GM23248 (cell line): ENCODE measurements around the gene RNF26. TPM values are rescaled to one million over a fixed set of nuclear protein-coding genes. Genes with fewer than 3 reads are reported as not detected.

ENCODE experiments used
- DNase-seq: peaks from one replicate; pipeline ENCODE4 v3.0.0-alpha.2; 2015
- H2AFZ ChIP-seq: fragments of 200-600 bp; sonication (generic); 2 replicates; pipeline ENCODE4 v1.6.1; 2016; ENCODE audit warnings: antibody characterized with exemption
- H3F3A ChIP-seq: fragments of 200-600 bp; sonication (generic); 2 replicates; pipeline ENCODE4 v1.6.1; 2016; ENCODE audit warnings: mild to moderate bottlenecking, antibody characterized with exemption, mixed run types; ENCODE audit not compliant: insufficient read depth
- H3K27ac ChIP-seq: fragments of 200-600 bp; sonication (generic); 2 replicates; pipeline ENCODE4 v1.5.1; 2016; ENCODE audit warnings: mild to moderate bottlenecking
- H3K27me3 ChIP-seq: fragments of 200-600 bp; sonication (generic); replicated peaks from 2 replicates; pipeline ENCODE4 v1.6.1; 2016; ENCODE audit warnings: mild to moderate bottlenecking; ENCODE audit not compliant: insufficient read depth
- H3K36me3 ChIP-seq: fragments of 200-600 bp; sonication (generic); 2 replicates; pipeline ENCODE4 v1.6.1; 2016; ENCODE audit warnings: low read depth, mild to moderate bottlenecking
- H3K4me1 ChIP-seq: fragments of 200-600 bp; sonication (generic); 2 replicates; pipeline ENCODE4 v1.6.1; 2016; ENCODE audit warnings: mild to moderate bottlenecking; ENCODE audit not compliant: insufficient read depth
- H3K4me2 ChIP-seq: fragments of 200-600 bp; sonication (generic); one replicate; pipeline ENCODE4 v1.6.1; 2016; ENCODE audit warnings: mild to moderate bottlenecking; ENCODE audit not compliant: unreplicated experiment
- H3K4me3 ChIP-seq: fragments of 200-600 bp; sonication (generic); 2 replicates; pipeline ENCODE4 v1.5.1; 2016; ENCODE audit warnings: mild to moderate bottlenecking
- H3K79me2 ChIP-seq: fragments of 200-600 bp; sonication (generic); 2 replicates; pipeline ENCODE4 v1.6.1; 2016; ENCODE audit warnings: mild to moderate bottlenecking; ENCODE audit not compliant: insufficient read depth
- H3K9ac ChIP-seq: fragments of 200-600 bp; sonication (generic); 2 replicates; pipeline ENCODE4 v1.6.1; 2016; ENCODE audit warnings: mild to moderate bottlenecking
- H3K9me2 ChIP-seq: fragments of 200-600 bp; sonication (generic); 2 replicates; pipeline ENCODE4 v1.6.1; 2016; ENCODE audit warnings: mixed run types, mild to moderate bottlenecking, moderate library complexity; ENCODE audit not compliant: insufficient read depth
- H3K9me3 ChIP-seq: fragments of 200-600 bp; sonication (generic); one replicate; pipeline ENCODE4 v1.6.1; 2017; ENCODE audit warnings: low read depth
- H4K20me1 ChIP-seq: fragments of 200-600 bp; sonication (generic); 2 replicates; pipeline ENCODE4 v1.6.0; 2016; ENCODE audit not compliant: insufficient read depth
- EZH2 ChIP-seq: fragments of 200-600 bp; sonication (generic); IDR thresholded peaks from 2 replicates; pipeline ENCODE4 v1.6.1; 2018; ENCODE audit warnings: antibody characterized with exemption, mild to moderate bottlenecking; ENCODE audit not compliant: insufficient read depth, poor library complexity, severe bottlenecking
- EZH2phosphoT487 ChIP-seq: fragments of 200-600 bp; sonication (generic); IDR thresholded peaks from 2 replicates; pipeline ENCODE4 v1.6.1; 2018; ENCODE audit warnings: antibody characterized with exemption, moderate library complexity, mild to moderate bottlenecking, low read depth; ENCODE audit not compliant: insufficient read depth
- WGBS, 2 experiments: methylation state at CpG; one replicate each; pipeline ENCODE4 v1.1.6; 2015 to 2017; ENCODE audit warnings: low lambda C conversion rate in 2 of 2, low coverage in 1 of 2; ENCODE audit errors: missing lambda C conversion rate in 2 of 2; 5-methylcytosine and 5-hydroxymethylcytosine counted together
- in situ Hi-C: fragments of 300-500 bp; cut with MboI; formaldehyde crosslinking; loops from 2 replicates; pipeline ENCODE4 v1.15.0; 2020
- polyA plus RNA-seq: library from polyadenylated mRNA; unstranded; fragments of >200 nt; fragmentation: Nextera tagmentation; extraction: Ambion mirVana; gene quantifications from 2 replicates; pipeline ENCODE4 v1.2.1, GENCODE V29; 2016
- total RNA-seq: library from RNA; depleted of rRNA; stranded (reverse); fragments of >200 nt; shearing (Covaris generic); gene quantifications from 2 replicates; pipeline ENCODE4 v1.2.3, GENCODE V29; 2014

RNF26 gene
- total and polyA plus RNA-seq, 2 experiments from 2014 or later: 8.0 to 49.5 TPM

- TF ChIP-seq EZH2: no peak
- TF ChIP-seq EZH2phosphoT487: no peak
- in situ Hi-C loops: no loop called here
- no peaks in the 10 kb centered on the region for H4K20me1 ChIP-seq
- 0 out of 2 replicates have a peak, but pooled peaks cover 17% of the 10 kb centered on the region for H3F3A ChIP-seq
- WGBS, 2 experiments: 20 to 75% methylated on average over 1 of the region's 1 CpG
- H3K27ac ChIP-seq: no peak overlapping the region
- H3K27me3 ChIP-seq: no peaks in the 10 kb centered on the region
- no peak overlapping the region for H3K4me2 ChIP-seq
- H2AFZ ChIP-seq: no peak overlapping the region
- DNase-seq: no peak
- H3K79me2 ChIP-seq: no peaks in the 10 kb centered on the region
- no peak overlapping the region for H3K9ac ChIP-seq
- no peaks in the 10 kb centered on the region for H3K9me2 ChIP-seq
- H3K4me1 ChIP-seq: peaks cover 8% of the 10 kb centered on the region; the same call in 1 of the 2 replicates
- H3K36me3 ChIP-seq: peaks cover 19% of the 10 kb centered on the region
- H3K9me3 ChIP-seq: no peaks in the 10 kb centered on the region
- H3K4me3 ChIP-seq: no peak overlapping the region
Measured at GRCh38 chr11:119307219-119307618, 27.1 kb upstream of the RNF26 start.

DNA sequence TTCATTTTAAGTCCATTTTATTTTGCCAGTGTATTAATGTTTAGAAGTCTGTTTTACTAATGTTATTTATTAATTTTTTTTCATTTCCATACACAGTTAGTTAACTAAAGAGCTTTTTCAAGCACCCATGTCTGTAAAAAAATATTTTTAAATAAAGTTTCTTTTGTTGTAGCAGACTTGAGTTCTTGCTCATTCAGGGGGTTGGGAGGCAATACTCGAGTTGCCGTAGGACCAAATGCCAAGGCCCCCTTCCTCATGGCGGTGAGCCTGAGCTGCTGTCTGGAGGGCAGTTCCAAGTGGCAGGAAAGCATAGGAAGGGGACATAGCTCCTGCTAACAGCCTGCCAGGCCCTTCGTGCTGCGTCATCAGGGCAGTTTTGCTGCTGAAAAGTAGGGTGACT lies 26.4 kb upstream of the RNF26 start:
- no peaks in the 10 kb centered on the region for H3K9me3 ChIP-seq
- in situ Hi-C loops: no loop called here
- peaks cover 12% of the 10 kb centered on the region; the same call in 1 of the 2 replicates for H3K36me3 ChIP-seq
- no peaks in the 10 kb centered on the region for H3K27me3 ChIP-seq
- no peak overlapping the region for H3K4me3 ChIP-seq
- 0 out of 2 replicates have a peak, but pooled peaks cover 17% of the 10 kb centered on the region for H3F3A ChIP-seq
- H3K27ac ChIP-seq: no peak overlapping the region
- no peak overlapping the region for H3K4me2 ChIP-seq
- H3K9me2 ChIP-seq: no peaks in the 10 kb centered on the region
- peaks cover 8% of the 10 kb centered on the region; the same call in 1 of the 2 replicates for H3K4me1 ChIP-seq
- WGBS, 2 experiments: 82 to 86% methylated on average over 5 of the region's 5 CpGs
- TF ChIP-seq EZH2phosphoT487 (no peak), EZH2 (no peak)
- no peak overlapping the region for H3K9ac ChIP-seq
- no peaks in the 10 kb centered on the region for H3K79me2 ChIP-seq
- no peaks in the 10 kb centered on the region for H4K20me1 ChIP-seq
- DNase-seq: no peak
- H2AFZ ChIP-seq: no peak overlapping the region

GRCh38 chr11:119309411-119309810 lies 24.9 kb upstream of the RNF26 start:
- TF ChIP-seq EZH2: no peak
- TF ChIP-seq EZH2phosphoT487: no peak
- Histone ChIP-seq H3K36me3 (no peaks in the 10 kb centered on the region), H3K79me2 (no peaks in the 10 kb centered on the region), H3K4me3 (no peak overlapping the region), H3K9me2 (no peaks in the 10 kb centered on the region), H3K4me1 (peaks cover 8% of the 10 kb centered on the region; the same call in 1 of the 2 replicates), H3F3A (0 out of 2 replicates have a peak, but pooled peaks cover 17% of the 10 kb centered on the region), H2AFZ (no peak overlapping the region), H3K27me3 (no peaks in the 10 kb centered on the region), H3K27ac (no peak overlapping the region), H3K4me2 (no peak overlapping the region), H4K20me1 (no peaks in the 10 kb centered on the region), H3K9ac (no peak overlapping the region), H3K9me3 (no peaks in the 10 kb centered on the region)
- DNase-seq: no peak
- in situ Hi-C loops: no loop called here
- WGBS, 2 experiments: 87% methylated on average over 11 of the region's 11 CpGs

DNA sequence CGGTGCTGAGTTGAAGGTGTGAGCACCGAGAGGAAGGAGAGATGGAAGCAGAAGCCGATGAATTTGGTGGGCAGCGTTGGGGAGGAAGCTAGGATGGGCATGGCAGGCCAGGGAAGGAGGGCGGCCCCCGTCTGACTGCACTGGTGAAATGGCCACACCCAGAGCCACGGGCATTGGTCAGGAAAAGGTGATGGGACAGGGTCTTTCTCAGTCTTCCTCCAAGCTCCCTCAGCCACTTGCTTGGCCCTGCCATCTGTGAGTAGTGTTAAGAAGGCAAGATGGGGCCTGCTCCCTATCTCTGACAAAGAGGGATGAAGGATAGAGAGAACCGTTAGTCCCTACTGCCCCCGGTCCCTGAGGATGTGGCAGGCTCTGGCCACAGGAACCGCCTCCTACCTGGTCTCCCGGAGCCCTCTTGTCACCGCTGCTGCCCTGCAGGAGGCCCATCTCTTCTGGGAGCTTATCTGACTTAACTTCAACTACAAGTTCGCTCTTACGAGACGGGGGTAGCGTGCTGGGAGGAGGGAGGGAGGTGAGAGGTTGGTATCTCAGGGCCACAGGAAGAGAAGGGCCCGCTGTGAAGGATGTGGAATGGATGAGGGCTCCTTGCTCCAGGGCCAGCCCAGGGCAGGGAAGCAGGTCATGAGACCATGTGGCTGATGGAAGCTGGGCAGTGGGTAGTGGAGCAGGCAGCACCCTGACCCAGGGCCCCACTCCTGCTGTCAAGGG lies 24.2 kb upstream of the RNF26 start:
- no peak for DNase-seq
- in situ Hi-C loops: no loop called here
- Histone ChIP-seq H3K4me2 (no peak overlapping the region), H3F3A (0 out of 2 replicates have a peak, but pooled peaks cover 17% of the 10 kb centered on the region), H3K36me3 (no peaks in the 10 kb centered on the region), H3K79me2 (no peaks in the 10 kb centered on the region), H3K4me3 (no peak overlapping the region), H3K9ac (no peak overlapping the region), H3K27ac (no peak overlapping the region), H2AFZ (no peak overlapping the region), H3K4me1 (peaks cover 8% of the 10 kb centered on the region; the same call in 1 of the 2 replicates), H3K9me3 (no peaks in the 10 kb centered on the region), H3K9me2 (no peaks in the 10 kb centered on the region), H3K27me3 (no peaks in the 10 kb centered on the region), H4K20me1 (no peaks in the 10 kb centered on the region)
- TF ChIP-seq EZH2phosphoT487 (no peak), EZH2 (no peak)
- WGBS, 2 experiments: 78 to 82% methylated on average over 17 of the region's 17 CpGs
